GM12801 (cell line): ENCODE measurements around the gene PP2D1.

Experiments
- TF ChIP-seq, protein P1 (sequence below): IDR thresholded peaks from one replicate; pipeline ENCODE4 v1.5.1; 2011; ENCODE audit warnings: control low read depth; ENCODE audit not compliant: insufficient read length; ENCODE audit errors: extremely low read depth

Gene PP2D1, protein sequence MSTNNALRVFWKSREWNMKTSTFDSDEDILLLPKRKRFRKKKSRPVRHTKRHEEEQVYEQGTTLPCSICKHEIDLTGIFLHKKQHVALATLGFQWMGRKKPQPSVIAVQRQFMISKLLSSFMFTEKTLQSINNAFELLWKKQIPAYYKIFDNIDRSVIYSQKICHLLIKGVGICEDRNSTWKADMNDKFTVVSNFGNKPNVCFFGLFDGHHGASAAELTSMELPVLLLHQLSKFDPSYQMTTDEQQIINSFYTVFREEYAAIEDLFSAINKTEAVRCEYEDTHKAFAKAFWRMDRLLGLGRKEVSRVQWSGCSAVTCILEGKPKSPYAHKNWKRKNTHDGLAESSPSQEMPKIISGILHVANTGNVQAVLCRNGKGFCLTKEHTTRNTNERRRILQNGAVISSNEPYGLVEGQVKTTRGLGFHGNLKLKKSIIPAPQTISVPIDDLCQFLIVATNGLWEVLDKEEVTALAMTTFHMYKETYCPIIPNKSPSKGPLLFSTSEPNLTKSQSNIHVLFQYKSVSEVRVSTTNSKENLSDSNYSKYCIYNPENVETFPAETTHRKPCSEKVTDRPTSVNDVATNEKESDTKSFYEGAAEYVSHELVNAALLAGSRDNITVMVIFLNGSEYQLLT

DNA sequence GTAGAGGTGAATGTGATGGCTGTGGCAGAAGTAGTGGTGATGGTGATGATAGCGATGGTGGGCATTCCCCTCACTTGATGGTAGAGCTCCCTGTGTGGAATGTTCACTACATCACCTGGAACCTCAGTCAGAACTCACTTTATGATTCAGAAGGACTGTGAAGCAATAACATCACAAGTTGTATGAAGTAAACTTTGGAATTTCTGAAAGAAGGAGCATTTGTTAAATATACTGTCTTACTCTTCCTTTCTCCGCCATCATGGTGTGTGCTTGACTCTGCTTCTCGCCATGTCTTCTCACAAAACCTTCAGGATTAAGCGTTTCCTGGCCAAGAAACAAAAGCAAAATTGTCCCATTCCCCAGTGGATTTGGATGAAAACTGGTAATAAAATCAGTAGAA lies at the start of gene PP2D1:
PP2D1 (minus strand) TSS at position 101 of the 400 bp plus-strand sequence. CDS start 192 bp downstream, outside the sequence.
- TF ChIP-seq, protein P1, sequence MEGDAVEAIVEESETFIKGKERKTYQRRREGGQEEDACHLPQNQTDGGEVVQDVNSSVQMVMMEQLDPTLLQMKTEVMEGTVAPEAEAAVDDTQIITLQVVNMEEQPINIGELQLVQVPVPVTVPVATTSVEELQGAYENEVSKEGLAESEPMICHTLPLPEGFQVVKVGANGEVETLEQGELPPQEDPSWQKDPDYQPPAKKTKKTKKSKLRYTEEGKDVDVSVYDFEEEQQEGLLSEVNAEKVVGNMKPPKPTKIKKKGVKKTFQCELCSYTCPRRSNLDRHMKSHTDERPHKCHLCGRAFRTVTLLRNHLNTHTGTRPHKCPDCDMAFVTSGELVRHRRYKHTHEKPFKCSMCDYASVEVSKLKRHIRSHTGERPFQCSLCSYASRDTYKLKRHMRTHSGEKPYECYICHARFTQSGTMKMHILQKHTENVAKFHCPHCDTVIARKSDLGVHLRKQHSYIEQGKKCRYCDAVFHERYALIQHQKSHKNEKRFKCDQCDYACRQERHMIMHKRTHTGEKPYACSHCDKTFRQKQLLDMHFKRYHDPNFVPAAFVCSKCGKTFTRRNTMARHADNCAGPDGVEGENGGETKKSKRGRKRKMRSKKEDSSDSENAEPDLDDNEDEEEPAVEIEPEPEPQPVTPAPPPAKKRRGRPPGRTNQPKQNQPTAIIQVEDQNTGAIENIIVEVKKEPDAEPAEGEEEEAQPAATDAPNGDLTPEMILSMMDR = no peak

DNA sequence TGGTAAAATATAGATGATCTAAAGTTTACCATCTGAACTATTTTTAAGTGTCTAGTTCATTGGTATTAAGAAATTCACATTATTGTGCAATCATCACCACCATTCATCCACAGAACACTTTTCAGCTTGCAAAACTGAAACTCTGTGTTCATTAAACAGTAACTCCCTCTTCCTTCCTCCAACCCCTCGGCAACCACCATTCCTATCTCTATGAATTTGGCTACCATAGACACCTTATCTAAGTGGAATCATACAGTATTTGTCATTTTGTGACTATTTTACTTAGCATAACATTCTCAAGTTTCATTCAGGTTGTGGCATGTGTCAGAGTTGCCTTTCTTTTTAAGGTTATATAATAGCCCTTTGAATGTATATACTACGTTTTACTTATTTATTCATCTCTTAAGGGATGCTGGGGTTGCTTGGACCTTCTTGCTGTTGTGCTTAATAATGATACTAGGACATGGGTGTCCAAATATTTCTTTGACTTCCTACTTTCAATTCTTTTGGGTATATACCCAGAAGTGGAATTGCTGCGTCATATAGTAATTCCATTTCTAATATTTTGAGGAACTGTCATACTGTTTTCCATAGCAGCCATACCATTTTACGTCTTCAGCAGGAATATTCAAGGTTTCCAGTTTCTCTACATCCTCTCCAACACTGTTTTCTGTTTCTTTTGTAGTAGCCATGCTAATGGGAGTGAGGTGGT lies 49.1 kb upstream of the PP2D1 start:
- TF ChIP-seq, protein P1 = no peak

DNA sequence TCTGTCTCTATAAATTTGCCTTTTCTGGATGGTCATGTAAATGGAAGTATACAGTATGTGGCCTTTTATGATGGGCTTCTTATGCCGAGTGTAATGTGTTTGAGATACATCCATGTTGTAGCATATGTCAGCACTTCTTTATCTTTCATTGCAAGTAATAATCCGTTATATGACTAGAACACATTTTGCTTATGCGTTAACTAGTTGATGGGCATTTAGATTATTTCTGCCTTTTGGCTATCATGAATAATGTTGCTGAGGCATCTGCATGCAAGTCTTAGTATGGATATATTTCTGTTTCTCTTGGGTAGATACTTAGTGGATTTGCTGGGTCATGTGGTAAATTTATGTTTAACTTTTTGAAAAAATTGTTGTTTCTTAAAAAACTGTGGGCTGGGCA lies 47.9 kb upstream of the PP2D1 start:
- TF ChIP-seq, protein P1 = no peak

DNA sequence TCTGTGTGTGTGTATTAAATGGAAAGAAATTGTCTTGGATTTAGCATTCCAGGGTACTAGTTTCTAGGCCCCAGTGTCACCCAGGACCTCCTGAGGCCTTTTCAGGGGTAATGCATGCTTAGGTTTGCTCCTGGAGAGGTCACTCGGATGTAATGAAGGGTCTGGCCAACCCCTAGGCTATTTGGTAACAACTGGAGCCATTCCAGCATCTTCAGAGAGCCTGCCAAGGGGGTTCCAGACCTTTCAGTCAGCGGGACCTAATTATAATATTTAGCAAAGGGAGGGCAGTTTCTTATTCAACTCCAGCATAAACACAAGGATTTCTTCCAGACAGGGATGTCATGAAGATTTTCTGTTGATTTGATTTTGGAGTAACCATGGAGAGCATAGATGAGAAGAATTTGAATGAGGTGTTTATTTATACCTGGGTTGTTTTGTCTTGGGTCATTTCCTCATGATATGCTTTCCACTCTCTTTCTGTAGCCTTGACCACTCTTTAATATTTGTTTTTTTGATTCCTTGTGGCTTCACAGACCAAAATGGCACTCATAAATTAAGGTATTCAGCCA lies 45.6 kb upstream of the PP2D1 start:
- TF ChIP-seq, protein P1 = no peak

DNA sequence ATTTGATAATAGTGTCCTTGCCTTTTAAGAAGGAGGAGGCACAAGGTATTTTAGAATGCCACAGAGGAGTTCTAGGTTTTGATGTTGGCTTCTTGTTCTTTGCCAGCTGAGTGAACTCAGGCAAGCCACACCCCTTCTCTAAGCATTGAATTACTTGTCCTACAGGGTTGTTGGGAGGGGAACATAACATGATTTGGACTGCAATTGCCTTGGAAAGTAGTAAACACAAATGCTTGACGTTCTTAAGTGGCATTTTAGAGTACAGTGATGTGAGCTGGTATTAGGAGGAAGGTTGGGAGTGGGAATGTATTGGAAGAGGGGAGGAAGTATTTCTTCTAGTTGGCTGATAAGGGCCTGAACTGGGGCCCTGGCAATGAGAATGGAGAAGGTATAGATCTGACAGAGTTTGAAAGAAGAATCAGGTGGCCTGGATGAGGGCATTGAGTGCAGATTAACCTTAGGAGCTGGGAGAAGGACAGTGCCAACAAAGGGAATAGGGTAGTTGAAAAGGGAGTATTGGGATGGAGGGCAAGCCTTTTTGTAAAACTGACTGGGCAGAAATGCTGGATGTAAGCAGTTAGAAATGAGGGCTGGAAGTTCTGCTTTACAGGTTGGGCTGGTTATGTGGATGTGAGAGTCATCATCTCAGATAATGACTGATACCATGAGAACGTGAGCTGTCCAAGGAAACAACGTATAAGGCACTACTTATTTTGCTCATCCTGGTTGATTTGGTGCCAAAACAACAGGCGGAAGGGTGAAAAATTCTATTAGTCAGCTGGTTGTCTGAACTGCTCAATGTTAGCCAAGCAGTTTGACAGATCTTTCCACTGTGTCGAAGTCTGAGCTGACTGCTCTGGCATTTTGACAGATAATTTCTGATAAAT lies 44.9 kb upstream of the PP2D1 start:
- TF ChIP-seq, protein P1 = no peak

DNA sequence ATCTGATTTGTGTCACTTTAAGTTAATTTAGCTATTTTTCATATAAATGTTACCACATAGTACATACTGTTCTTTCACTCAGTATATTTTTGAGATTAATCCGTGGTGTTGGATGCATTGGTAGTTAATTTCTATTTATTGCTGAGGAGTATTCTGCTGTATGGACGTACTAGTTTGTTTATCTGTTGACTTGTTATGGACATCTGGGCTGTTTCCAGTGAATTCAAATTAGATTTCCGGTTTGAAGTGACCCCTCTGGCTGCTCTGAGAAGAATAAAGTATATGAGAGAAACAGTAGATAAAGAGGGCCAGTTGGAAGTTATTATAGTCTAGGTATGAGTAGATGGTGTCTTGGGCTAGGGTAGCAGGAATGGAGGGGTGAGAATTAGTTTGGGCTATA lies 43.8 kb upstream of the PP2D1 start:
- TF ChIP-seq, protein P1 = no peak
